GM12878 (cell line): ENCODE measurements around the gene STT3B. TPM values are rescaled to one million over a fixed set of nuclear protein-coding genes. Genes with fewer than 3 reads are reported as not detected.
A peak's percentile ranks its signal among the peaks of the same experiment; 100 is the strongest.

Experiments used
- ATAC-seq: fragments of 200-7000 bp; cut with Tn5 transposase; 3 replicates; pipeline ENCODE4 v1.9.1; 2020; ENCODE audit warnings: mild to moderate bottlenecking, moderate library complexity
- BruUV-seq: library from RNA; stranded (reverse); fragments of 400-500 nt; replicated peaks from 2 replicates; lab custom pipeline; 2021; lab: Mats Ljungman, UMichigan
- CTCF ChIA-PET: fragments of 300-600 bp; sonication (Branson Sonifier 250); formaldehyde crosslinking; extraction: SDS; loops from one replicate; lab custom pipeline; 2021; ENCODE audit warnings: inconsistent platforms; lab: Yijun Ruan, JAX
- POLR2A ChIA-PET: fragments of 350-600 bp; formaldehyde crosslinking; extraction: SDS; loops from one replicate; lab custom pipeline; 2021; ENCODE audit warnings: inconsistent platforms; lab: Charles Lee
- RAD21 ChIA-PET: fragments of 300-600 bp; sonication (Branson Sonifier 250); formaldehyde crosslinking; loops from one replicate; lab custom pipeline; 2023; ENCODE audit warnings: antibody characterized with exemption; ENCODE audit not compliant: unreplicated experiment; lab: Charles Lee
- SMC1A ChIA-PET: fragments of 300-600 bp; sonication (Branson Sonifier 250); formaldehyde crosslinking; loops from one replicate; lab custom pipeline; 2023; ENCODE audit not compliant: unreplicated experiment, uncharacterized antibody; lab: Charles Lee
- DNase-seq: peaks from one replicate; pipeline ENCODE4 v3.0.0-alpha.2; 2011; ENCODE audit warnings: low read depth, low spot score
- FAIRE-seq: peaks from 3 replicates; lab custom pipeline; 2011; peaks lifted over from hg19 to GRCh38; lab: Jason Lieb, UNC
- H2AFZ ChIP-seq: 2 replicates; pipeline ENCODE4 v1.6.0; 2011; ENCODE audit warnings: low read depth, low read length, control low read depth; ENCODE audit not compliant: control insufficient read depth
- H3K27ac ChIP-seq: 2 replicates; pipeline ENCODE4 v1.5.1; 2011; ENCODE audit warnings: control low read depth; ENCODE audit not compliant: control insufficient read depth, insufficient read depth
- H3K27me3 ChIP-seq, 2 experiments: replicated peaks in 1 of 2; 2 replicates each; pipeline versions ENCODE4 v1.6.0 to v1.6.1; 2011; ENCODE audit warnings: low read length in 1 of 2; ENCODE audit not compliant: control insufficient read depth in 2 of 2, insufficient read depth in 2 of 2
- H3K36me3 ChIP-seq, 2 experiments: 2 replicates each; pipeline ENCODE4 v1.5.1; 2011; ENCODE audit warnings: low read length in 1 of 2; ENCODE audit not compliant: control insufficient read depth in 2 of 2, insufficient read depth in 2 of 2
- H3K4me1 ChIP-seq: 2 replicates; pipeline ENCODE4 v1.6.1; 2011; ENCODE audit warnings: mild to moderate bottlenecking, low read length, moderate library complexity, mixed read lengths; ENCODE audit not compliant: control insufficient read depth, insufficient read depth
- H3K4me2 ChIP-seq: 2 replicates; pipeline ENCODE4 v1.6.0; 2011; ENCODE audit warnings: control low read depth; ENCODE audit not compliant: control insufficient read depth, insufficient read depth
- H3K4me3 ChIP-seq: fragments of 200-600 bp; sonication (generic); 2 replicates; pipeline ENCODE4 v1.5.1; 2016
- H3K79me2 ChIP-seq: 2 replicates; pipeline ENCODE4 v1.6.0; 2011; ENCODE audit warnings: low read length; ENCODE audit not compliant: control insufficient read depth, insufficient read depth
- H3K9ac ChIP-seq: 2 replicates; pipeline ENCODE4 v1.8.0; 2011; ENCODE audit warnings: low read length, control low read depth, mixed read lengths; ENCODE audit not compliant: control insufficient read depth, insufficient read depth
- H3K9me3 ChIP-seq: replicated peaks from 3 replicates; pipeline ENCODE4 v1.5.1; 2011; ENCODE audit warnings: mild to moderate bottlenecking, low read length; ENCODE audit not compliant: control insufficient read depth, insufficient read depth
- H4K20me1 ChIP-seq: 2 replicates; pipeline ENCODE4 v1.6.0; 2011; ENCODE audit not compliant: control insufficient read depth, insufficient read depth
- IRF5 ChIP-seq: fragments of 450-650 bp; IDR thresholded peaks from 2 replicates; pipeline ENCODE4 v1.6.1; 2017; ENCODE audit warnings: borderline replicate concordance
- NFYB ChIP-seq: IDR thresholded peaks from 2 replicates; pipeline ENCODE4 v1.6.1; 2011; ENCODE audit warnings: low read depth, mild to moderate bottlenecking, low read length, improper control_type of control experiment, moderate library complexity; ENCODE audit not compliant: insufficient read depth
- POU2F2 ChIP-seq: IDR thresholded peaks from 3 replicates; pipeline ENCODE4 v1.6.1; 2011; ENCODE audit warnings: low read depth, mild to moderate bottlenecking, low read length, borderline replicate concordance
- RBBP5 ChIP-seq: fragments of 200-600 bp; sonication (generic); conservative IDR thresholded peaks from 2 replicates; pipeline ENCODE4 v1.6.1; 2016
- SMAD1 ChIP-seq: fragments of 450-650 bp; IDR thresholded peaks from 2 replicates; pipeline ENCODE4 v1.6.1; 2018; ENCODE audit warnings: mild to moderate bottlenecking, low read depth; ENCODE audit not compliant: partially characterized antibody
- SUPT20H ChIP-seq: IDR thresholded peaks from 2 replicates; pipeline ENCODE4 v1.6.1; 2011; ENCODE audit warnings: low read depth, mild to moderate bottlenecking, low read length, moderate library complexity, borderline replicate concordance; ENCODE audit not compliant: control insufficient read depth
- WGBS: methylation state at CpG from one replicate; pipeline ENCODE4 v1.1.6; 2016; ENCODE audit warnings: low lambda C conversion rate; ENCODE audit not compliant: insufficient replicate concordance, insufficient coverage; ENCODE audit errors: missing lambda C conversion rate; 5-methylcytosine and 5-hydroxymethylcytosine counted together
- in situ Hi-C: fragments of 300-500 bp; cut with MboI; formaldehyde crosslinking; loops from 9 replicates; pipeline ENCODE4 v1.14.3; 2018; ENCODE audit warnings: mixed read lengths
- intact Hi-C: fragments of 100-400 bp; cut with micrococcal nuclease; formaldehyde crosslinking; loops from one replicate; pipeline ENCODE4 v1.14.2; 2022; ENCODE audit not compliant: unreplicated experiment
- polyA plus RNA-seq, 11 experiments: library from polyadenylated mRNA; depleted of rRNA in 4 of 11; unstranded in 6 of 11; stranded (reverse) in 5 of 11; fragments of >200 nt; fragmentation: Nextera tagmentation in 4 of 11; fragmentation: Illumina TruSeq in 1 of 11; extraction: Ambion mirVana in 4 of 11; extraction: Trizol in 1 of 11; gene quantifications; 1 replicate in 1 of 11; 2 replicates in 10 of 11; pipeline versions ENCODE4 v1.2.1 to v1.2.3, GENCODE V29; 2011 to 2016; ENCODE audit warnings: inconsistent platforms in 2 of 11, missing spikeins in 2 of 11, low read depth in 1 of 11
- total RNA-seq, 4 experiments: library from RNA; depleted of rRNA in 3 of 4; stranded (reverse); fragments of >200 nt in 3 of 4; fragmentation: Illumina TruSeq in 1 of 4; extraction: Trizol in 1 of 4; gene quantifications; 2 replicates each; pipeline versions ENCODE4 v1.2.1 to v1.2.3, GENCODE V29; 2013 to 2021

Gene STT3B
- total and polyA plus RNA-seq, 10 of the 15 experiments (the other 5 are each of a cell fraction or from before 2014, with no cell fraction given), result 19.9 to 208 (median 79.6) TPM

GRCh38 chr3:31515486-31516284, 17.0 kb upstream of the STT3B start:
- no peak for TF ChIP-seq SMAD1
- TF ChIP-seq NFYB, result peak; percentile 47
- TF ChIP-seq, all 136 proteins: peak for 1
- Histone ChIP-seq H3K4me1 (no peaks in the 10 kb centered on the region), H3K79me2 (no peaks in the 10 kb centered on the region), H3K4me2 (no peak overlapping the region), H3K27me3 (no peaks in the 10 kb centered on the region), H3K9ac (no peak overlapping the region), H3K27ac (no peak overlapping the region), H2AFZ (no peak overlapping the region), H4K20me1 (no peaks in the 10 kb centered on the region), H3K36me3 (no peaks in the 10 kb centered on the region), H3K9me3 (no peaks in the 10 kb centered on the region), H3K4me3 (no peak overlapping the region)
- RAD21 ChIA-PET, result no interaction called here
- POLR2A ChIA-PET, result interaction anchor here (1.1 kb wide), 1 partner anchor 17 kb away, joined by 3 read pairs; the partner anchor contains the start of gene STT3B
- DNase-seq, result no peak
- CTCF ChIA-PET, result no interaction called here
- BruUV-seq, result no TSS peak
- ATAC-seq, result no peak
- in situ Hi-C loops, result no loop called here
- intact Hi-C loops, result no loop called here
- FAIRE-seq, result no peak
- 71% methylated on average over 2 of the region's 2 CpGs for WGBS
- SMC1A ChIA-PET, result interaction anchor here (0.6 to 2.1 kb wide), 4 partner anchors 12 to 1784 kb away, joined by 3 to 10 read pairs (median 4); no protein-coding TSS in a partner anchor

- Histone ChIP-seq H3K27me3 (no peaks in the 10 kb centered on the region), H3K4me1 (no peaks in the 10 kb centered on the region), H3K9me3 (no peaks in the 10 kb centered on the region), H3K79me2 (no peaks in the 10 kb centered on the region), H4K20me1 (no peaks in the 10 kb centered on the region), H3K9ac (no peak overlapping the region), H3K4me2 (no peak overlapping the region), H2AFZ (no peak overlapping the region), H3K27ac (no peak overlapping the region), H3K4me3 (no peak overlapping the region), H3K36me3 (no peaks in the 10 kb centered on the region)
- intact Hi-C loops, result no loop called here
- ChIA-PET POLR2A (interaction anchor here (0.6 kb wide), 1 partner anchor 76 kb away, joined by 3 read pairs; no protein-coding TSS in a partner anchor), RAD21 (no interaction called here), CTCF (interaction anchor here (0.7 kb wide), 1 partner anchor 556 kb away, joined by 3 read pairs; no protein-coding TSS in a partner anchor), SMC1A (interaction anchor here (1.1 to 2.0 kb wide), 3 partner anchors 11 to 21 kb away, joined by 3 to 6 read pairs (median 5); no protein-coding TSS in a partner anchor)
- DNase-seq (no peak), FAIRE-seq (no peak), ATAC-seq (no peak)
- BruUV-seq, result no TSS peak
- TF ChIP-seq RBBP5 (no peak), SUPT20H (no peak), POU2F2 (no peak), IRF5 (no peak)
- in situ Hi-C loops, result no loop called here
- WGBS, result 25% methylated on average over 3 of the region's 3 CpGs
Measured at GRCh38 chr3:31516757-31517156, 16.0 kb upstream of the STT3B start.
